ENCODE measurements around the gene SLC12A7.

DNA sequence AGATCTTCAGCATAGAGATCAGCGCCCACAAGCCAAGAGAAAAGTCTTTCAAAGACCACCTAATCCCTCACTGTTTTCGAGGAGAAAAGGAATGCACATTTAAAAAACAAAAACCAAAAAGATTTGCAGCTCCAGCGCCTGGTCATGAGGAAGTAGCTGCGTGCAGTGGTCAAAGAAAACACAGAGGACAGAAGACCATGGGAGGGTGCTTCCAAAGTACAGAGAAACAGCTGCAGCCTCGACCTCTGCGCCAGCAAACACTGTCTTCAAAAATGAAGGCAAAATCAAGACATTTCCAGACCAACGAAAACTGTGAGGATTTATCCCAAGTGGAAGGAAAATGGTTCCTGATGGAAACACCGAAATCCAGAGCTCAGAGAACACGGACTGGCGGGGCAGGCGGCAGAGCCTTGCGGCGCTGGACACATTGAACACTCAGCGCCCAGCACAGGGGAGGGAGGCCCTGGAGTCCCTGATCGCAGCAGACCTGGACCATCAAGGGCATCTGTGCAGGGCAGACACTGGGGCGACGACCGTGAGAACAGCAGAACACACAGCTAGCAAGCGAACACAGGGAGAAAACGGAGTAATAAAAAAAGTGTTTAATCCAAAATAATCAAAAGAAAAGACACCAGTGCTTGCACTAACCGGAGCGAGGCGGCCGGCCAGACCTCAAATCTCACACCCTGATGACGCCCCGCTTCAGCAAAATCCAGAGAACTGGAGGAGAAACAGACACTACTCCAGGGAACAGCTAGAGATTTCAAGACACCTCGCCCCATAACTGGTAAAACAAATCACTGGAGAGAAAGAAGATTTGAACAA, 12.6 kb upstream of the SLC12A7 start:
- TF ChIP-seq, protein P1, sequence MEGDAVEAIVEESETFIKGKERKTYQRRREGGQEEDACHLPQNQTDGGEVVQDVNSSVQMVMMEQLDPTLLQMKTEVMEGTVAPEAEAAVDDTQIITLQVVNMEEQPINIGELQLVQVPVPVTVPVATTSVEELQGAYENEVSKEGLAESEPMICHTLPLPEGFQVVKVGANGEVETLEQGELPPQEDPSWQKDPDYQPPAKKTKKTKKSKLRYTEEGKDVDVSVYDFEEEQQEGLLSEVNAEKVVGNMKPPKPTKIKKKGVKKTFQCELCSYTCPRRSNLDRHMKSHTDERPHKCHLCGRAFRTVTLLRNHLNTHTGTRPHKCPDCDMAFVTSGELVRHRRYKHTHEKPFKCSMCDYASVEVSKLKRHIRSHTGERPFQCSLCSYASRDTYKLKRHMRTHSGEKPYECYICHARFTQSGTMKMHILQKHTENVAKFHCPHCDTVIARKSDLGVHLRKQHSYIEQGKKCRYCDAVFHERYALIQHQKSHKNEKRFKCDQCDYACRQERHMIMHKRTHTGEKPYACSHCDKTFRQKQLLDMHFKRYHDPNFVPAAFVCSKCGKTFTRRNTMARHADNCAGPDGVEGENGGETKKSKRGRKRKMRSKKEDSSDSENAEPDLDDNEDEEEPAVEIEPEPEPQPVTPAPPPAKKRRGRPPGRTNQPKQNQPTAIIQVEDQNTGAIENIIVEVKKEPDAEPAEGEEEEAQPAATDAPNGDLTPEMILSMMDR (IDR thresholded peaks at IDR 0.05): no peak
- TF ChIP-seq POLR2A (IDR thresholded peaks at IDR 0.05): no peak

Data from thyroid gland (tissue), 4 donors.